Measurements from ENCODE around the gene ZNF385C.

Gene ZNF385C

DNA sequence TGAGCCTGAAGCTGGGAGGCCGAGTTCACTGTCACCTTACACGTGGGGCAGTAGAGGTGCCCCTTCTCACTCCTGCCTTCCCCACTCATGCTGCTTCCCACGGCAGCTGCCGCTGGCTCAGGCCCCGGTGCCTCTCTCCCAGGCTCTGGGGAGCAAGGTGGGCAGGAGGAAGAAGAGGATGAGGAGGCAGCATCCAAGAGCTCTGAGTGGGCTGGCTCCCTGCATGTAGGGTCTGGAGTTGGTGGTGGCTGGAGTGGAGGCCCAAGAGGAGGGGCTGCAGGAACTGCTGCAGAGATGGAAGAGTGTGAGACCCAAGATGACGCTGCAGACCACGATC, 69.5 kb downstream of the ZNF385C start:
- no peak for DNase-seq (ENCODE audit: low read depth)
- no peak overlapping the region for H3K4me3 ChIP-seq (ENCODE audit: low read depth, low read length)
- TF ChIP-seq, protein P1, sequence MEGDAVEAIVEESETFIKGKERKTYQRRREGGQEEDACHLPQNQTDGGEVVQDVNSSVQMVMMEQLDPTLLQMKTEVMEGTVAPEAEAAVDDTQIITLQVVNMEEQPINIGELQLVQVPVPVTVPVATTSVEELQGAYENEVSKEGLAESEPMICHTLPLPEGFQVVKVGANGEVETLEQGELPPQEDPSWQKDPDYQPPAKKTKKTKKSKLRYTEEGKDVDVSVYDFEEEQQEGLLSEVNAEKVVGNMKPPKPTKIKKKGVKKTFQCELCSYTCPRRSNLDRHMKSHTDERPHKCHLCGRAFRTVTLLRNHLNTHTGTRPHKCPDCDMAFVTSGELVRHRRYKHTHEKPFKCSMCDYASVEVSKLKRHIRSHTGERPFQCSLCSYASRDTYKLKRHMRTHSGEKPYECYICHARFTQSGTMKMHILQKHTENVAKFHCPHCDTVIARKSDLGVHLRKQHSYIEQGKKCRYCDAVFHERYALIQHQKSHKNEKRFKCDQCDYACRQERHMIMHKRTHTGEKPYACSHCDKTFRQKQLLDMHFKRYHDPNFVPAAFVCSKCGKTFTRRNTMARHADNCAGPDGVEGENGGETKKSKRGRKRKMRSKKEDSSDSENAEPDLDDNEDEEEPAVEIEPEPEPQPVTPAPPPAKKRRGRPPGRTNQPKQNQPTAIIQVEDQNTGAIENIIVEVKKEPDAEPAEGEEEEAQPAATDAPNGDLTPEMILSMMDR (IDR thresholded peaks at IDR 0.05; ENCODE audit: low read depth, low read length), result no peak
- TF ChIP-seq, protein P2, sequence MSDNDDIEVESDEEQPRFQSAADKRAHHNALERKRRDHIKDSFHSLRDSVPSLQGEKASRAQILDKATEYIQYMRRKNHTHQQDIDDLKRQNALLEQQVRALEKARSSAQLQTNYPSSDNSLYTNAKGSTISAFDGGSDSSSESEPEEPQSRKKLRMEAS (IDR thresholded peaks at IDR 0.05; ENCODE audit: low read depth, low read length), result no peak
- no peak for TF ChIP-seq POLR2A (IDR thresholded peaks at IDR 0.05; ENCODE audit: extremely low read depth, insufficient read length)
- no peak for TF ChIP-seq MYC (IDR thresholded peaks at IDR 0.05; ENCODE audit: low read depth, low read length)

DNA sequence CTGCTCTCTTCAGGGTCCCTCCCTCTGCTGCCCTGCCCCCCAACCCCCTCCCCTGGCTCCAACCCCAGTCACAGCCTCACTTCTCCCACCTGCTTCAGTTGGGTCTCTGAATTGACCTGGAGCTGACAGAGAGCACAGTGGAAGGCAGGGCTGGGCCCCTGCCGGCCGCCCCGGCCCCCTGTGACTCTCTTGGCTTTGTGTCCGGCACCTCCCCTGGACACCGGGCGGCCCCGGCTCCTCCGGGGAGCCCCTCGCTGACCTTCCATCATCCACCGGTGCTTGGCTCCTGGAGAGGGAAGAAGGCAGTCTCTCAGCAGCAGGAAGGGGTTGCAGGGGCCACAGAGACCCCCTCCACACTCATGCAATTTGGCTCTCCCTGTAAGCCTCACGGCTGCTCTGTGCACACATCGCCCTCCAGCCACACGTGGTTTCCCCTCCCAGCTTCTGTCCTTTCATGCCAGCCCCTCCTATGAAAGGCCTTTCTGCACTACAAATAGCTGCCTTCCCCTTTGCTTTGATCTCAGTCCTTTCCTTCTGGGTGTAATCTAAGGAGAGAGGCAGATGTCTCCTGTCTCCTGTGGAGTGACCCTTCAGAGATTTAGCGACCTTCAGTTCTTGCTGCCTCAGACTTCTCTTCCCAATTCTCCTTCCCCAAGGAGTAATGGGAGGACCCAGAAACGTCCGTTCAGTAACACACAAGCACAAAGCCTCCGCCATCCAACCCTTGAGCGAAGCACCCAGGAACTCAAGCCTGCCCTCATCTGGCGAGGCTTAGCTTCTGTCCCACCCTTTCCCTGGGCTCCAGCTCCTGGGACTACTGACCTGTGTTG, 70.1 kb downstream of the ZNF385C start:
- no peak overlapping the region for H3K4me3 ChIP-seq (ENCODE audit: low read depth, low read length)
- peak; percentile 37 for DNase-seq (ENCODE audit: low read depth)
- TF ChIP-seq, protein P1 (IDR thresholded peaks at IDR 0.05; ENCODE audit: low read depth, low read length), result peak; percentile 31
- TF ChIP-seq POLR2A (IDR thresholded peaks at IDR 0.05; ENCODE audit: extremely low read depth, insufficient read length), result no peak

- no peak for DNase-seq (ENCODE audit: low read depth)
- no peak overlapping the region for H3K4me3 ChIP-seq (ENCODE audit: low read depth, low read length)
- no peak for TF ChIP-seq POLR2A (IDR thresholded peaks at IDR 0.05; ENCODE audit: extremely low read depth, insufficient read length)
- TF ChIP-seq, protein P2 (IDR thresholded peaks at IDR 0.05; ENCODE audit: low read depth, low read length), result no peak
- TF ChIP-seq, protein P1 (IDR thresholded peaks at IDR 0.05; ENCODE audit: low read depth, low read length), result no peak
- TF ChIP-seq MYC (IDR thresholded peaks at IDR 0.05; ENCODE audit: low read depth, low read length), result no peak
Observed at GRCh38 chr17:42027590-42027889, 70.7 kb downstream of the ZNF385C start.

DNA sequence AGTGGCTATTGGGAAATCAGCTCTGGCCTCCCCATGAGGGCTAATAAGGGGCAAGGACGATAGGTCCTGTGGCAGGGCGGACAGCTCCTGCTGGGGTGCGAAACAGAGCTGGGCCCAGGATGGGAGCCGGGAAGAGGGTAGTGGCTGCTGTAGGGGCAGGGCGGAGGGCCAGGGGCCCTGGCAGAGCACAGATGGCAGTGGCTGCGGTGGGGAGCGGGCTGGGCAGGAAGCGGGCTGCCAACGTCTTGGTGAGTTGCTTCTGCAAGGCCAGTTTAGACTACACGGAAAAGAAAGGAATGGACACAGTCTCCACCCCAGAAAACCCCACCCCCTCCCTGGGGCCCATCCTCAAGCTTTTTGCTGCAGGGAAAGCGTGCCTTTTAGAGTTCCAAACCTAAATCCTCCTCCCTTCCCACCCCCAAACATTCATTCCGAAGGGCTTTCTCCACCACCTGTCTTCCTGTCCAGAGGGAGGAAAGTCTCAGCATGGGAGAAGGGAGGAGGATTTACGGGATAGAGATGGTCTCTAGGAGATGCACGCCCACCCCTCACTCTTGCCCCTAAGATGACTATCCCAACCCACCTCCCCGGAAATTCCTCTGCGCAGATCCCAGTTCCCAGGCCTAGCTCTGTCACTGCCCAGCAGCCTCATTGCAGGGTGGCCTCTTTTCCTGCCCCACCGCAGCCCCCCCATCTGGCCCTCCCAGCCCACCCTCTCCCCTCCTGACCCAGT, 71.2 kb downstream of the ZNF385C start:
- DNase-seq (ENCODE audit: low read depth), result no peak
- TF ChIP-seq, protein P1 (IDR thresholded peaks at IDR 0.05; ENCODE audit: low read depth, low read length), result no peak
- TF ChIP-seq, protein P2 (IDR thresholded peaks at IDR 0.05; ENCODE audit: low read depth, low read length), result no peak
- H3K4me3 ChIP-seq (ENCODE audit: low read depth, low read length), result no peak overlapping the region

DNA sequence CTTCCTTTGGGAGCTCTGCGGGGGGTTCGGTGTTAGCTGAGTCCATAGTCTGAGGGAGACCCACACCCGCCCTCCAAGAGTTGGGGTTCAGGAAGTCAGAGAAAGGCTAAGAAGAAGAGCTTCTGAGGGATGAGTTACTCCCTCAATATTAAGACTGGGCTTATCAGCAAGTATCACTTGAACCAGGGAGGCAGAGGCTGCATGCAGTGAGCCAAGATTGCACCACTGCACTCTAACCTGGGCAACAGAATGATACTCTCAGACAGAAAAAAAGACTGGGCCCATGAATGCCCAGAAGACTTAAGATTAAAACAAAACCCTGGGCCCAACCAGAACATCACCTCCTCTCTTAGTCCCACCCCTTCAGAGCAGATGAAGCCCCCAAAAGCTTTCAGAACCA, 72.3 kb downstream of the ZNF385C start:
- DNase-seq (ENCODE audit: low read depth), result no peak
- no peak overlapping the region for H3K4me3 ChIP-seq (ENCODE audit: low read depth, low read length)
- TF ChIP-seq, protein P2 (IDR thresholded peaks at IDR 0.05; ENCODE audit: low read depth, low read length), result no peak
- TF ChIP-seq, protein P1 (IDR thresholded peaks at IDR 0.05; ENCODE audit: low read depth, low read length), result no peak
- TF ChIP-seq MYC (IDR thresholded peaks at IDR 0.05; ENCODE audit: low read depth, low read length) (no peak), POLR2A (IDR thresholded peaks at IDR 0.05; ENCODE audit: extremely low read depth, insufficient read length) (no peak)

Data from NB4 (cell line).